Stomach (tissue), 9 donors: Measurements from ENCODE around the gene TMEM98. TPM values are rescaled to one million over a fixed set of nuclear protein-coding genes. Genes with fewer than 3 reads are reported as not detected.
"Not testable (repeated sequence)": the region's sequence is repeated elsewhere in the genome, so short reads cannot be mapped to it uniquely, and the experiment has no call there.

Experiments
- DNase-seq, 2 donors: peaks; one replicate each; pipeline versions ENCODE4 v3.0.0 to v3.0.0-alpha.2; 2013 to 2019
- H3K27ac ChIP-seq, 5 donors: fragments of 200-600 bp in 4 of 5; sonication (generic) in 4 of 5; one replicate each; pipeline ENCODE4 v1.5.1; 2013 to 2019; ENCODE audit warnings: mild to moderate bottlenecking in 1 of 5, moderate library complexity in 1 of 5
- H3K27me3 ChIP-seq, 3 donors: fragments of 200-600 bp; sonication (generic); one replicate each; pipeline ENCODE4 v1.5.1; 2017 to 2019; ENCODE audit warnings: mixed run types in 1 of 3
- H3K36me3 ChIP-seq, 4 donors: fragments of 200-600 bp; sonication (generic); 1 replicate in 3 of 4; 2 replicates in 1 of 4; pipeline ENCODE4 v1.5.1; 2016 to 2019
- H3K4me1 ChIP-seq, 4 donors: fragments of 200-600 bp; sonication (generic); one replicate each; pipeline ENCODE4 v1.5.1; 2016 to 2019
- H3K4me3 ChIP-seq, 4 donors: fragments of 200-600 bp; sonication (generic) in 3 of 4; one replicate each; pipeline ENCODE4 v1.5.1; 2016 to 2019; ENCODE audit warnings: mild to moderate bottlenecking in 1 of 4
- H3K9me3 ChIP-seq, 4 donors: fragments of 200-600 bp; sonication (generic); one replicate each; pipeline ENCODE4 v1.5.1; 2016 to 2019
- CTCF ChIP-seq, 7 experiments: fragments of 450-650 bp in 4 of 7; fragments of 200-600 bp in 3 of 7; sonication (generic) in 3 of 7; IDR thresholded peaks; one replicate each; pipeline ENCODE4 v1.5.1; 2016 to 2019; ENCODE audit warnings: antibody characterized with exemption in 7 of 7, control low read depth in 2 of 7, mild to moderate bottlenecking in 1 of 7
- EP300 ChIP-seq: sonication (generic); formaldehyde crosslinking; IDR thresholded peaks from one replicate; pipeline ENCODE4 v1.6.1; 2017; ENCODE audit warnings: antibody characterized with exemption
- POLR2A ChIP-seq, 4 donors: fragments of 450-650 bp; IDR thresholded peaks; one replicate each; pipeline ENCODE4 v1.6.1; 2016; ENCODE audit warnings: antibody characterized with exemption in 4 of 4, control low read depth in 2 of 4, mild to moderate bottlenecking in 1 of 4, moderate library complexity in 1 of 4
- POLR2AphosphoS5 ChIP-seq, 3 donors: sonication (generic); formaldehyde crosslinking; IDR thresholded peaks; one replicate each; pipeline ENCODE4 v1.6.1; 2016; ENCODE audit warnings: antibody characterized with exemption in 3 of 3
- WGBS, 5 donors: extraction: QIAGEN DNeasy Blood & Tissue Kit in 3 of 5; methylation state at CpG; one replicate each; pipeline versions ENCODE4 v1.1.5 to v1.1.7; 2013 to 2018; 5-methylcytosine and 5-hydroxymethylcytosine counted together
- intact Hi-C: fragments of 100-400 bp; cut with DNase I; formaldehyde crosslinking; loops from one replicate; pipeline ENCODE4 v1.15.1; 2023; ENCODE audit warnings: low total_unique reads
- polyA plus RNA-seq, 3 donors: library from polyadenylated mRNA; stranded (reverse); fragments of 200-250 nt; gene quantifications; one replicate each; pipeline ENCODE4 v1.2.3, GENCODE V29; 2013
- total RNA-seq, 5 donors: library from RNA; depleted of rRNA; stranded (reverse); fragments of >200 nt; gene quantifications; one replicate each; pipeline versions ENCODE4 v1.1.0 to v1.2.3, GENCODE V29; 2014 to 2016
- donor health status: healthy with polysubstance abuse.
- donor health status: Bipolar disorder and iron deficiency.
- donor health status: healthy.

TMEM98 gene
- total and polyA plus RNA-seq, 8 donors: 43.7 to 161 (median 75.2) TPM

- TF ChIP-seq EP300: no peak
- no peak for TF ChIP-seq POLR2AphosphoS5 (IDR thresholded peaks at IDR 0.05)
- TF ChIP-seq POLR2A (IDR thresholded peaks at IDR 0.05): no peak
- no peak for TF ChIP-seq CTCF (IDR thresholded peaks at IDR 0.05)
- Histone ChIP-seq H3K27ac (no peak overlapping the region), H3K27me3 (no peaks in the 10 kb centered on the region), H3K4me1 (peaks cover 0 to 20% (median 17%) of the 10 kb centered on the region in 4 donors), H3K4me3 (no peak overlapping the region), H3K9me3 (no peaks in the 10 kb centered on the region), H3K36me3 (no peaks in the 10 kb centered on the region)
- 82 to 91% (median 88%) methylated on average over 6 of the region's 6 CpGs for WGBS, 5 donors
- DNase-seq: no peak
- intact Hi-C loops: no loop called here
Observed at GRCh38 chr17:32880671-32881453, 47.1 kb upstream of the TMEM98 start.

GRCh38 chr17:32882029-32882428 lies 45.9 kb upstream of the TMEM98 start:
- H3K4me1 ChIP-seq: peaks cover 0 to 14% (median 10%) of the 10 kb centered on the region in 4 donors
- TF ChIP-seq POLR2AphosphoS5 (IDR thresholded peaks at IDR 0.05) (no peak), EP300 (no peak), POLR2A (IDR thresholded peaks at IDR 0.05) (no peak), CTCF (IDR thresholded peaks at IDR 0.05) (no peak)
- no peak overlapping the region for H3K4me3 ChIP-seq
- intact Hi-C loops: no loop called here
- no peak for DNase-seq
- H3K36me3 ChIP-seq: no peaks in the 10 kb centered on the region
- H3K9me3 ChIP-seq: no peaks in the 10 kb centered on the region
- H3K27ac ChIP-seq: no peak overlapping the region
- peaks cover 0 to 5% (median 0%) of the 10 kb centered on the region in 3 donors for H3K27me3 ChIP-seq
- WGBS, 5 donors: 79 to 84% (median 82%) methylated on average over 6 of the region's 6 CpGs

- H3K27ac ChIP-seq: no peak overlapping the region
- H3K4me1 ChIP-seq: peaks cover 0 to 8% (median 5%) of the 10 kb centered on the region in 4 donors
- TF ChIP-seq POLR2AphosphoS5 (IDR thresholded peaks at IDR 0.05): no peak
- TF ChIP-seq POLR2A (IDR thresholded peaks at IDR 0.05): no peak
- TF ChIP-seq CTCF (IDR thresholded peaks at IDR 0.05): no peak
- TF ChIP-seq EP300: no peak
- intact Hi-C loops: no loop called here
- H3K4me3 ChIP-seq: no peak overlapping the region
- no peak for DNase-seq
- no peaks in the 10 kb centered on the region for H3K36me3 ChIP-seq
- peaks cover 0 to 5% (median 0%) of the 10 kb centered on the region in 3 donors for H3K27me3 ChIP-seq
- no peaks in the 10 kb centered on the region for H3K9me3 ChIP-seq
- 75 to 91% (median 84%) methylated on average over 4 of the region's 4 CpGs for WGBS, 5 donors
Observed at GRCh38 chr17:32882734-32883133, 45.2 kb upstream of the TMEM98 start.

- 90 to 97% (median 93%) methylated on average over 6 to 8 of the region's 16 CpGs for WGBS, 5 donors
- DNase-seq, H3K4me3 ChIP-seq, H3K36me3 ChIP-seq, H3K9me3 ChIP-seq, intact Hi-C loops, H3K27ac ChIP-seq, H3K4me1 ChIP-seq, H3K27me3 ChIP-seq: not testable (repeated sequence)
Observed at GRCh38 chr17:32886951-32887350, 41.0 kb upstream of the TMEM98 start.

- H3K27me3 ChIP-seq, H3K27ac ChIP-seq, H3K4me3 ChIP-seq, H3K4me1 ChIP-seq, H3K9me3 ChIP-seq, intact Hi-C loops, H3K36me3 ChIP-seq, DNase-seq: not testable (repeated sequence)
- WGBS, 5 donors: 2 to 21% (median 10%) methylated on average over 2 to 4 of the region's 14 CpGs; no CpG with 5 or more reads in 2 of the 5 donors
Observed at GRCh38 chr17:32887410-32887809, 40.5 kb upstream of the TMEM98 start.
